SHP77 (cell line): ENCODE results near the gene OR4C16.

Experiments used
- DNase-seq, 2 experiments: peaks; one replicate each; lab custom pipeline; 2025; lab: John Stamatoyannopoulos, UW

OR4C16 gene, protein sequence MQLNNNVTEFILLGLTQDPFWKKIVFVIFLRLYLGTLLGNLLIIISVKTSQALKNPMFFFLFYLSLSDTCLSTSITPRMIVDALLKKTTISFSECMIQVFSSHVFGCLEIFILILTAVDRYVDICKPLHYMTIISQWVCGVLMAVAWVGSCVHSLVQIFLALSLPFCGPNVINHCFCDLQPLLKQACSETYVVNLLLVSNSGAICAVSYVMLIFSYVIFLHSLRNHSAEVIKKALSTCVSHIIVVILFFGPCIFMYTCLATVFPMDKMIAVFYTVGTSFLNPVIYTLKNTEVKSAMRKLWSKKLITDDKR

DNA sequence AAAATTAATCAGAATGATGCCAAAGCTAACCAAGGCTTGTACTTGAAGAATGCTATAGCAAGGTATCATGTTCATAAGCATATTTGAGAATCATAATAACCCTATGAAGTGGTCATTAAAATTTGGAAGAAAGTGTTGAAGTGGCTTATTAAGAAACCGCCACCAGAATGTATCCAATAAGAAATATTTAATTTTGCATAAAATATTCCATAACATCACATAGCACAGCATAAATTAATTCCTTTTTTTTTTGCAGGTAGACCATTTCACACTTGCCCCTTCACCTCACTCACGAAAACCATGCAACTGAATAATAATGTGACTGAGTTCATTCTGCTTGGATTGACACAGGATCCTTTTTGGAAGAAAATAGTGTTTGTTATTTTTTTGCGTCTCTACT, at the start of gene OR4C16:
TSS of gene OR4C16 (plus strand) at position 301 of the 400 bp plus-strand sequence. CDS start at position 301, 0 bp downstream.
- no peak for DNase-seq

DNA sequence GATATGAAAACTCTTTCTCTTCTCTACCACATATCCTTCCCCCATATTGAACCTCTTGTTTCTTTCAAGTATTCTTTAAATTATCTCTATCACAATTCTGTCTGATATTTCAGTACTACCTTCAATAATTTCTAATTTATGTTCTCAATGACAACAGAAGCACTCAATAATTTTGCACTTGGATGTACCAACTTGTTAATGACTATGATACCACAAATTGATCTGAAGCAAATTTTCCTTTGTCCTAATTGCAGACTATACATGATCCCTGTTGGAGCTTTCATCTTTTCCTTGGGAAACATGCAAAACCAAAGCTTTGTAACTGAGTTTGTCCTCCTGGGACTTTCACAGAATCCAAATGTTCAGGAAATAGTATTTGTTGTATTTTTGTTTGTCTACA, 17.8 kb upstream of the OR4C16 start, which contains the start of gene OR4C15:
TSS of gene OR4C15 (plus strand) at position 301 of the 400 bp plus-strand sequence. CDS start at position 301, 0 bp downstream.
- DNase-seq: no peak

DNA sequence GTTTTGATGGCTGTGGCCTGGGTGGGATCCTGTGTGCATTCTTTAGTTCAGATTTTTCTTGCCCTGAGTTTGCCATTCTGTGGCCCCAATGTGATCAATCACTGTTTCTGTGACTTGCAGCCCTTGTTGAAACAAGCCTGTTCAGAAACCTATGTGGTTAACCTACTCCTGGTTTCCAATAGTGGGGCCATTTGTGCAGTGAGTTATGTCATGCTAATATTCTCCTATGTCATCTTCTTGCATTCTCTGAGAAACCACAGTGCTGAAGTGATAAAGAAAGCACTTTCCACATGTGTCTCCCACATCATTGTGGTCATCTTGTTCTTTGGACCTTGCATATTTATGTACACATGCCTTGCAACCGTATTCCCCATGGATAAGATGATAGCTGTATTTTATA, 620 bp downstream of the OR4C16 start:
- DNase-seq: no peak

DNA sequence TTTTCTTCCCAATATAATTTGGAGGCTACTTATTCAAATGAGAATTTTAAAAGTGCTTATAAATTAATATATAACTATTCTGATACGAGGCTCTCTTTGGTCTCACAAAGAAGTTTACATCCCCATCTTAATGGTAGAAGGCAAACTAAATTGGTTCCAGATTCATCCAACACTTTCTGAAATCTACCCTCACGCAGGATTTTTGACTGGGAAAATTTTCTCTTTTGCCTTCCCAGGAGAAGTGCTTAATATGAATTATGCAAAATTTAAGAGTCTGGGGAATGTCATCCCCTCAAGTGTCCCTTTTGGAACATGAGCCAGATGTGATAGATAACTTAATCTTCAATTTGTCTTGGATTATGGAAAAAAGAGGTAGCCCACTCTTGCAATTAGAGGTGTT, 35.6 kb downstream of the OR4C16 start, which contains the start of gene OR4C11:
TSS of gene OR4C11 (minus strand) at position 101 of the 400 bp plus-strand sequence. CDS start 3,272 bp downstream, outside the sequence.
- DNase-seq: no peak
